Activated CD4-positive, alpha-beta T cell treated with anti-CD3 and anti-CD28 coated beads, Interleukin-2, amount 50 U/mL, for 1 hour (primary cell): ENCODE measurements around the gene EEF1G.
A peak's percentile ranks its signal among the peaks of the same experiment; 100 is the strongest.
"Not testable (repeated sequence)": the region's sequence is repeated elsewhere in the genome, so short reads cannot be mapped to it uniquely, and the experiment has no call there.

Experiments
- DNase-seq: peaks from one replicate; pipeline ENCODE4 v3.0.0-alpha.2; 2020

EEF1G gene

DNA sequence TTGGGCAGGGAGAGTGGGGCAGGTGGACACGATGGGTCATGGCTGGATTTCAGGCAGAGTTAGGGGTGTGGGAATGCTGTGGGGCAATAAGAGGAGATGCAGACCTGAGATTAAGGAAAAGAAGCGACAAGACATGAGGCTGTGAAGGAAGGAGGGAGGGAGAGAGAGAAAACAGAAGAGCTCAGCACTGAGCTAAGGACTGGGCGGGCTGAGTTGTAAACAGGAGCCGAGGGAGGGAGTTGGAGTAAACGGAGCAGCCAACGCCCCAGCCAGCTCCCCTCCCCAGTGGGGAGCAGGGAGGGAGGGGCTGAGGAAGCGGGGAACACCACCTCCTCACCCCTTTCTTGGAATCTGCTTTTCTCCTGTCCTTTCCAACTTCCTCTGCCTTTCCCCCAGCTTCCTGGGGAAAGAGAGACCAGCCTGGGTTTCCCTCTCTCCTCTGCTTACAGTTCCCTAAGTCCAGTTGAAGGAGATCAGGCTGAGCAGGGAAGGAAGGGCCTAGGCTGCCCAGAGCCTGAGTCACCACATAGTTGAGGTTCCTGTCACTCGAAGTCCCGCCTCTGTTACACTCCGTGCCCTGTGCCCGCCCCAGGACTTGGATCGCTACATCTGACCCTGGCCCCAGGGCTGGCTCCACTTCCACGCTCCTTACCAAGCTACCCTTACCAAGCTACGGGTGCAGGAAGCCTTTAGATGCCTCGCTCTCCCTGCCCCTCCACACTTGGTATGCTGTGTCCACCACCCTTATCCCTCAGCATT, 20.4 kb downstream of the EEF1G start:
- DNase-seq = peak; percentile 70

DNA sequence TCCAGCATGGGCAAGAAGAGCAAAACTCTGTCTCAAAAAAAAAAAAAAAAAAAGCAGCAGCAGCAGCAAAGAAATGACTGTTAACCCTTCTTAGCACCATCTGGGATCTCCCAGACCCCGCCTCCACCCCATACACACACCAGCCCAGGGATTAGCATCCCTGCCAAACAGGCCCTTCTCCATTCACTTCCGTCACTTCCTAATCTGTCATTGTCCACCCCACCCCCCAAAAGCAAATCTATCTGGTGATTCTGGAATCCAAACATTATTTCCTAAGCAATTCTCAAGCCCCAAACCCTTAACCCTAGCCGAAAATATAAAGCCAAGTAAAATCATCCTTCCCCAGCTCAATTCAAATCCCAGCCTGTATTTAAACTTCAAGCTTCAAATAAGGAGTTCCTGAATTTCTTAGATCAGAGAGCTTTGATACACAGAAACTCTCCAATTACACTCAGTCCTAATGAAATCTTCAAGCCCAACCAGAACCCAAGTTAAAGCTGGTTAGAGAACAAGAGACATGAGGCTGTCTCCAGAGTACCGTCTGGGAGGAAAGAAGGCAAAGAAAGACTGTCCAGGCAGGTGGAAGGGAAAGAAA, 21.1 kb downstream of the EEF1G start:
- DNase-seq = no peak

DNA sequence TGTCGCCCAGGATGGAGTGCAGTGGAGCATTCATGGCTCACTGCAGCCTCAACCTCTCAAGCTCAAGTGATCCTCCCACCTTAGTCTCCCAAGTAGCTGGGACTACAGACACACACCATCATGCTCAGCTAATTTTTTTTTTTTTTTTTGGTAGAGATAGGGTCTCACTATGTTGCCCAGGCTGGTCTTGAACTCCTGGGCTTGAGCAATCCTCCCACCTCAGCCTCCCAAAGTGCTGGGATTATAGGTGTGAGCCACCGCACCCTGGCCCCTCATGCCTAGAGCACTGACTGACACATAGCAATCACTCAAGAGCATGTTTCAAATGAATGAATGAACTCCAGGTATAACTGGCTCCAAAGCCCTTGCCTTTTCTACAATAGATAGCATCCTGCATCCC, 23.2 kb downstream of the EEF1G start:
- not testable (repeated sequence) for DNase-seq

DNA sequence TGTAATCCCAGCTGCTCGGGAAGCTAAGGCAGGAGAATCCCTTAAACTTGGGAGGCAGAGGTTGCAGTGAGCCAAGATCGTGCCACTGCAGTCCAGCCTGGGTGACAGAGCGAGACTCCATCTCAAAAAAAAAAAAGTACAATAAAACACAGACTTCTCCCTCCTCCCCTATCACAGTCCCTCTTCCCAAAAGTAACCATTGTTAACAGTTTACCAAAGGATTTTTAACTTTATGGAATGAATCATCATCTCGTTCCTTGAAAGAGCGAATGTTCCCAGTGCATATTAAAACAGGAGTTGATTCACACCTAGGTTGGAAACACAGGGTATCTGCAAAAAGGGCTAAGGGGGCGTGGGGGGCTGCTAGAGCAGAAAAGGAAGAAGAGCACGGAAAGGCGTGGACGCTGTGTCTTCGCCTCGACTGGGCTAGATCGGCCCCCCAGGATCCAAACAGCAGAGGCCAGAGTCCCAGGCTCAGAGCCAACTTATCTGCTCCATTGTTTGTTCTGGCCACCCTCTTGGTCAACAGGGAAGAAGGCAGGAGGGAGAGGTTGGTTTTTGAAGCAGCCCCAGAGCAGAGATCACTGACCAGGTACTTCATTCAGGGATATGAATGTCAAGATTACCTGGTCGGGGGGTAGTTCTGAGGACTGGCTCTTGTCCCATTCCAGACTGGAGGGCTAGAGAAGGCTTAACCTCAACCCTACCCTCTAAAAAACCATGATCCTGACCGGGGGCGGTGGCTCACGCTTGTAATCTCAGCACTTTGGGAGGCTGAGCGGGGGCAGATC, 25.0 kb downstream of the EEF1G start:
- no peak for DNase-seq

DNA sequence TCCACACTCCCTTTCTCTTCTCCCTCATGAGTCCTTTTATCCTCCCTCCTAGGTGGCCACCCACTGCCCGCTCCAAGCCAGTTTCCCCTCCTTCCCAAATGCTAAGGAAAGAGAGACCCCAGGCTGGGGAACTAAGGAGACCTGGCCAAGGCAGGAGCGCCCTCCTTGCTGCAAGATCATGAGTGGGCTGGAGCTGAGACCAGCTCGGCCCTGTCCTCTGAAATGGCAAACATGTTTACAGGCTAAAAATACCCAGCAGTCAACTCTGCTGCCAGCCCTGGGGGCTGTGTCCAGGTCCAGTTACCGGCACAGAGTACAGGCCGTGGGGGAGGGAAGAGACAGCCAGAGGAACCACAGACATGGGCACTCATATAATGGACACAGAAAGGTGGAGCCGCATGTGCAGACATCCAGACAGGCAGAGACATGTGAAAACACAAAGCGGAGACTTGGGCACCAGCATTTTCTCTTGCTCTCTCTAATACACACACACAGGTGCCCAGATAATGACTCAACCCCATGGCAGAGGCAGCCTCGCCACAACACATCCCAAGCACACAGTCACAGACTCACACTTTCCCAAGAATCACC, 25.9 kb downstream of the EEF1G start:
- no peak for DNase-seq

DNA sequence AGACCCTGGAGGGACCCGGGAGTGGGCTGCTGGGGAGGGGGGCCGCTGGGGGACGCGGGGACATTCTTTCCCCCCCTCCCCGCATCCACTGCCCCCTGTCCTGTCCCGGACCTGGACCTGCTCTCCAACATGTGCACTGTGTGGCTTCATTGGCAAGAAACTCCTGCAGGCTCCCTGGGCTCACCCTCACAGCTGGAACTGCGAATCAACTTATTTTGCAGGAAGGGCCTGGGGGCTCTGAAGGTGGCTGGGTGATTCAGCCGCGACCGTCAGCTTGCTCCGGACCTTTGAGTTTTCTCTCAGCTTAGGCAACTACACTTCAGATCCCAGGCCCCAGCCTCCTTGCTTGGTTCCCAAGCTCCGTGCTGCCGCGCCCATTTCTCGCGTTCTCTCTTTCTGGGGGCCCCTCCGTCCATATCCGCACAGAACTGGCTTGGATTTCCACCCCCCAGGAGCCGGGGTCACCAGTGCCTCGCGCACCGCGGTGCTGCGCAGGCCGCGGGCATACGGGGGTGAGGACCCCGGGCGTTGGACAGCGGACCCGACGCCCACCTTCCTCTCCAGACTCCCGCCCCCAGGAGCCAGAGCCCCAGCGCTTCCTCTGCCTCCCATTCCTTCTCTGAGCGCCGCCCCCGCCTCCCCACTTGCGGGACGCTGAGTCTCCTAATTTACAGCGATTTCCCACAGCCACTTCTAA, 26.6 kb downstream of the EEF1G start:
- DNase-seq = no peak

DNA sequence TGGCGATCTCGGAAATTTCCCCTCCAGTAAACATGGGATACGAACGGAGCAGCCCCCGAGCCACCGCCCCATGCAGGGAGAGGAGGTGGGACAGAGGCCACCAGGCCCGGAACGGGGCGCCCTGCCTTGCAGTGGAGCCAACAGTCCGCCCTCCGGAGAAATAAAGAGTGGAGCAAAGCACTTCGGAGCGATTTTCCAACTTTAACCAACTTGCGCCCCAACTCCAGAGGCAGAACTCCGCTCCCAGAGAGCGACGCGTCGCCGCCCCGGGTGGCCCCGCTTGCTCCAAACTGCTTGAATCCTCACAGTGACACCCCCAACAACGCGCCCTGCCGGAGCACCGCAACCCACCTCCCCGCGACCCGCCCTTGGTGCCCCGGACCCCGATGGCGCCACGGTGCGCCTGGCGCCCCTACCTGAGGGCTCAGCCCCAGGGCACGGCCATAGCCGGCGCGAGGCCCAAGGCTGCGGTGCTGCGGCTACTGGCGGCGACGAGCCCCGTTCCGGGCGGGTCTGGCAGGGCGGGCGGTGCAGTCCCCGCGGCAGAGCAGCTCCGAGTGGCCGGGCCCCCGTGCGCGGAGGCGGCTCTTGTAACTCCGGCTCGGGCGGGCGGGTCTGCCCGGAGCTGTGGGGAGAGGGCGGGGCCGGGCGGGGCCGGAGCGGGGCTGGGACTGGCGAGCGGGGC, 27.3 kb downstream of the EEF1G start, which contains the start of gene AHNAK:
Gene AHNAK (minus strand): TSS at position 563 of the 685 bp plus-strand sequence. CDS start 10,708 bp downstream, outside the sequence.
- peak; percentile 72 for DNase-seq

DNA sequence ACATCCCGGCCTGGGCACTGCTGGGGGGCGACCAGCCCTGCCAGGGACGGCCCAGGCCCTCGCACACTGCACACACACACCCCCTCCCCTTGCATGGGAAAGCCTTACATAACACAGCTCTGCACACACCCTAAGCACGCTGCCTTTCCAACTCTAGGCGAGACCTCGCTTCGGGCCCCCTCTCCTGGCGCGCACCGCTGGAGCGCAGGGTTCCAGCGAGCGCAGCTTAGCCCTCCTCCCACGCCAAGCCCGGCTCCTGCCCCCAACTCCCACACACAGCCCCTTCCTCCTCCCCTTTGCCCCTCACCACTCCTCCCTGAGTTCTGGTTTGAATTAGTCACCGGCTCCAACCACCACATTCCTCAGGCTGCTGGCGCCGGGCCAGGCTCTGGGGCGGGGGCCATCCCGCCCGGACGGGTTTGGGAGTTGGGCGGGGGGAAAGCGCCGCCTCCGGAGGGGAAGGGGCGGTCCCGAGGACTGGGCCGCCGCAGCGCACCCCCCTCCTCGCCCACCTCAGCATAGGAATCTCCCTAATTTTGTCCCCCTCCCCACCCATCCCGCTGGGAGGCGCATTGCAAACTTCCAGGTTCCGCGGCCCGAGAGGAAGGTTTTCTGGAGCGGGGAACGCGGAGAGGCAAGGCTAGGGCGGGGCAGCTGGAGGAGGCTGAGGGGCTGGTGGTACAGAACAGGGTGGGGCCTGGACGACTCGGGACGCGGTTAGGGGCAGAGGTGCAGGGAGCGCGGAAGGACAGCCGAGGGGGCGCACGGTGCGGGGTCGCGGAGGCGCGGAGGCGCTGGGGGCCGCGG, 28.1 kb downstream of the EEF1G start:
- DNase-seq = peak; percentile 70

DNA sequence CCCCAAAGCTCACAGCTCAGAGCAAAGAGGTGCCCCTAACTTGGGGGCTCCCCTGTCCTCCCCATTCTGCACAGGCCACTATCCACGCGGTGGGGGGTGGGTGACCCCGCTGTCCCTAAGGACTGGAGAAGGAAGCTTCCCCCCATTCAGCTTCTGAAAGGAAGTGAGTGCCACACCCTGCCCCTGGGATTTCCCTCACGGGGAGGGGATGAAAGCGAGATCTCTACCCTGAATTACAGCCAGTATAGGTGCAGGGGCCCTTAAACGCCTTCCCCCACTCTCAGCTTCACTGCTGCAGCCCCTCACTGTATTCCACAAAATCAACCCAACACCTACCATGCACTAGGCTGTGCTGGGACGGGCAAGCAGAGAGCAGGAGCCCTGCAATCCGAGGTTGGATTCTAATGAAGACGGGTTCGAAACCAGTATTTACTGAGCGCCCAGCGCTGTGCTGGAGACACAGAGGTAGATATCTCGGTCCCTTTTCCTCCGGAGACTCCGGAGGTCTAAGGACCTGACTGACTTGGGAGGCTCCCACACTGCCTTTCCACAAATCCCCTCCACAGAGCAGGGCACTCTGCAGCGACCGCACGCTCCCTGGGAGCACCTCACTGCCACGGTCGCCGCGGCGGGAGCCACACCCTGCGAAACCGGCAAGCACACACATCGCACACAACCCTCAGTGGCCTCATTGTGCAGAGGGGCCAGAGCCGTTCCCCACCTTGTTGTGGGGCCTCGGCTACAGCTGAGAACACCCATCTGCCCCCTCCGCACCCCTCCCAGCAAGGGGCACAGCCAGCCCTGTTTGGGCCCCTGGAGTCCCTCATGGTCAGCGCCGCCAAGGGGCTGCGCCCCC, 28.9 kb downstream of the EEF1G start:
- no peak for DNase-seq

DNA sequence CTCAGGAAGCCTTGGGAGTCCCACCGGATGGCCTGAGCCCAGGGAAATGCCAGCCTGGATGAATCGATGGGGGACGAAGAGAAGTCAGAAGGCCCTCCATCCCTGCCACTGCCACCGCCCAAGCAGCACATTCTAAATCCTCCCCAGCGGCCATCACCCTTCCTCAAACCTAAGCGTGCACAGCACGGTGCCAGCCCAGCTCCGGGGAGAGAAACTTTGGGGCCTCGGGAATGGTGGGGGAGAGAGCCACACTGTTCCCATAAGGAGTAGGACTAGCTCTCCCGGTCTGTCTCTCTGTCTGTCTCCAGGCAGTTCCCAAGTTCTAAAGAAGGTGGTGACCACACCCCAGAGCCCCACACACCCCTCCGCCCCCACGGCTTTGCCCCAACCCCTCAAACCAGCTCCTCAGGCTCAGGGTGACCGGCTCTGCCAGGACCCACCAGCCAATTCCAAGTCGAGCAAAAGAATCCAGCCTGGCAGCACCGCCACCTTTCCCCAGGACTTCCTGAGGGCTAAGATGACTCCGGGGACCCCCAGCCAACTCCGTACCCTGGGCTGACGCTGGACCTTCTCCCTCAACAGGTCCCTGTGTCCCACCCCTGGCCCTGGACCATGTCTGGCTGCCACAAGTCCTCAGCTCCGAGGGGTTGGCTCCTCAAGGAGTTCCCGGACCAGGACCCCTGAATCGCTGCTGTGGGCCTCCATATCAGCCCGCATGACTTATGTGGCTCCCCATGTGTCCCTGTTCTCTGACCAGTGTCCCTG, 29.8 kb downstream of the EEF1G start:
- no peak for DNase-seq

DNA sequence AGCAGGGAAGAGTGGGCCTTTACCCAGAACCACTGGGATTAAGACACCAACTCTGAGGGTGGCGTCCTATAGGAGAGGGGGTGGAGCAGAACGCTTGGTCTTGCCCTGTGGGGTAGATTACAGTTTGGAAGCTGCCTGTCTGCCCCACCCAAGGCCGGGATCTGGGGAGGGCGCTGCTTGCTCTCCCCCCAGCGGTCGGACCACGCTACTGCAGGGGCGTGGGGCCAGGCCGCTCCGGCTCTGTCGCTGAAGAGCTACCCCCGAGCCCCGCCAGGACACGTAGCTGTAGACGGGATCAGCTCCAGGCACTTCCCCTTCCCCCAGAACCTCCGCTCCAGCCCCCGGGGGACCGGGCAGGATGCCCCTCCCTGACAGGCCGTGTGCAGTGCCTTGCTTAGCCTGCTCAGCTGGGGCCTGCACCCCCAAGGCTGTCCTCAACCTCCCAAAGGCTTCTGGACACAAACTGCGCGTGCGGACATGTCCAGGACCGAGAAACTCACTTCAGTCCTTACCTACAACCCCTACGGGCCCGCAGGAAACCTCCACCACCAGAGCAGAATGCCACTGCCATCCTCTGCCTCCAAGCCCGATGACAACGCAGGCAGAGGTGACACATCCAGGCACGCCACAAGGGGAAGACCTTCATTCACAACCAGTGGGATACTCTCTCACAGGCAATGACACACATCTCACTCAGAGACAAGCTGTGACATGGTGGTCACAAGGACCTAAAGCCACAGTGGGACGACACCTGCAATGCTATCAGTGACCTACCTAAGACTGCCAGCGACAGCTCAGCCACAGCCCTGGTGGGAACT, 30.7 kb downstream of the EEF1G start:
- peak; percentile 63 for DNase-seq

DNA sequence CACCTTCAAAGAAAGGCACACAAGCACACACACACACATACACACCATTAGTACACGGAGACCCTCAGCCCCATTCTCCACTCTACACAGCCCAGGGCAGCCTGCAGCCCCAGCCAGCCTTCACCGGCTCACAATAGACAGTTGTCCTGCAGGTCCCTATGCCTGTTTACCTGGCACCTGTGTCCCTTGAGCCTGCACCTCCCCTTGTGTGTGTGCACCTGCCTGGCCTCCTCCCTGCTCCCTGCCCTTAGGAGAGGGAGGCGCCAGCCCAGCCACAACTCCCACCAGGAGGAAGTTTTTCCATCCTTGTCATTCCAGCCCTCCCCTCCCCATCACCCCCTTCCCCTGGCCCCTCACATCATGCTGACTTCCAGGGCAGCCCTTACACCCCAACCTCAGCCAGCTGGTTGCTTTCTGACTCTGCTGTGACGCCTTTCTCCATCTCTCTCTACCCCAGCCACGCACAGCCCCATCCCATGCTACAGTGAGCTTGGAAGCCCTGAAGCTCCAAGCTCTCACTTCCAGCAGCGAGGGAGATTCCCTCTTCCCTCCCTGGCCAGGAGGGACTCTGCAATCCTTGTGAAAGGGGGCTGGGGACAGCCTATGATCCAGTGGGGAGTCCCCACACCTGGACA, 31.5 kb downstream of the EEF1G start:
- DNase-seq = no peak

DNA sequence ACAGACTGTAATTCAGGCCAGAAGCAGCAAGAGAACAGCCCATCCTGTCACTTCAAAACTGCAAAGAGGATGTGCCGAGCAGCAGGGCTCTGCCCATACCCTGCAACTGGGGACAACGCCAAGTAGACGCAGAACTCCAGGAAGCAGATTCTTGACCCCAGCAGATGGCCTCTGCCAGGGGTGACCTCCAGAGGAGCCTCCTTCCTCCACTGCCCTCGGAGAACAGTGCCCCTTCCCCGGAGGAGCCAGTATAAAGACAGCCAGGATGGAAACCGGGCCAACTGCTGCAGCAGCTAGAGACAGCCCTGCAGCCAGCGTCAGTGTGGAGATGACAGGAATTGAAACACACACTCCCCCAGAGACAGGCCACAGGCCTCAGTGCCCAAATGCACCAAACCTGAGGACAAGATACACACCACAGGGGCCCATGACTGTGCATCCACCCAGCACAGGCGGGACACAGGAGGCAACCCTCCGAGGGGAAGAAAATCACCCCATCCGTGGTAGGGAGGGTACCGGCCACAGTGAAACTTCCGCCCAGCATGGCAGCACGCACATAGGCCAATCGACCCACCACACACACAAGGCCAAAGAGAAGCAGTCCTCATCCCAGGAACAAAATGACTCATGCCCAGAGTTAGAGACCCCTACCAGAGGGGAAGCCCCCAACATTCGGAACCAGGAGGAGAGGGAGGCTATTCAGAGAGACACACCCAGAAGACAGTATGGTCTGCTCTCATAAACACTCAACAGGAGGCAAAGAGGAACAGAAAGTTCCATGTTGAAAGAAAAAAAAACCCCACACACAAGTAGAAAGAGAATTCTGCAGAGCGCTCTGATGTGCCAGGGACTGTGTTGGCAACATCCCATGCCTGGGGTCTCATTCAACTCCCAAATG, 32.6 kb downstream of the EEF1G start:
- DNase-seq = no peak

DNA sequence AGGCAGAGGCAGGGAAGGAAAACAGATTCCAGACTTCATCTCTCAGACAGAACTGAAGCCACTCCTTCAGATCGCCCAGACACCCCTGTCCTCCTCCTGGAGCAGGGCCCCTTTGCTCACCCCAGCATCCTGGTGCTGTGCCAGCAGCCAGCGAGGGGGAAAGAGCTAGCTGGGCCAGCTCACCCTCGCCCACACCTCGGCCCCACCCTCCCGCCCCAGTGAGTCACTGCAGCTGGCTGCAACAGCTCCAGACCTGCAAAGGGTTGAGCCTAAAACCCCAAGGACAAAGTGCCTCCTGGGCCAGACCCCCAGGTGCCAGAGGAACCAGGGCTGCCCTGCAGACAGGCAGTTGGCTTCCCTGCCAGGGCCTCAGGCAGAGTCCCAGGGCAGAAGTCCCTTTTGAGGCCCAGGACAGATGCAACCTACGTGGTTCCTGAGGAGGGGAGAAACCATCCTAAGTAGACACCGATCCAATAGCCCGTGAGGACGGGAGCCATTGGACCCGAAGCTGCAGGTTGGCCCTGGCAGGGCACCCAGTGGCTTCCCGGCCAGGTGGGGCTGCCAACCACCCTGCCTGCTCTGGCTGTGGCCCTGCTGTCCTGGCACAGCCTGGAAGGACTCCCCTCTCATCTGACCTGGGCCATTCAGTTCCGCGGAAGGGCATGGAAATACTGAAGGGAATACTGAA, 34.3 kb downstream of the EEF1G start:
- DNase-seq = peak; percentile 43

DNA sequence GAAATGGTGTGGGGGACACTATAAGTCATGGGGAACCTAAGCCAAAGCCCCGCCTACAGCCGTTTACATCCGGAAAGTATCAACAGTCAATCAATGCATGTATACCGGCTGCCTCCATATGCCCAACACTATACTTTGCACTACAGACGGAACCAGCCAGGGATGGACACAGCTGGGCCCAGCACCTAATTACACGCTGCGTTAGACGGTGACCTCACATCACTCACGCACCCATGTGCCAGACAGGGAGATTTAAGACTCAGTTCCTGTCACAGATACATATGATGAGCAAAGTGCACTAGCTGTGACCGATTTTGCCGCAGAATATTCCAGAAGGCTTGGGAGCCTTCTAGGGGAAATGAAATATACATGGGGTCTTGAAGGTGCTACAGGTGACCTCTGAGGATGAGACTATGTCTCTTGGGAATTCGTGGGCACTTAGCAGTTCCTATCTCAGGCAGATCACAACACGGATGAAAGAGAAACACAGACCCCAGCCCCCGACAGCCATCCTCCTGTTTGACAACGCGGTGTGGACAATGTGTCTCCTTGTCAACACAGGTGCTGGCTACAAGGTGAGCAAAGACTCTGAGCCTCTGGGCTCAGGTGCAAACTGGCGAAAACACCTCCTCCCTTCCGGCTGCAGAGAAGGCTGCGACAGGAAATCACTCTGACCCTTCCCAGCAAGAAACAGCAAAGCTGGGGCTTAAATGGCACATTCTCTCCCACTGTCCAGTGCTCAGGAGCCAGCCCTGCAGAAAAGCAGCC, 35.0 kb downstream of the EEF1G start:
- DNase-seq = no peak
